Loucy (cell line): ENCODE data around the gene CREG2.

ENCODE experiments used
- H2AFZ ChIP-seq: fragments of 200-600 bp; sonication (generic); 2 replicates; pipeline ENCODE4 v1.6.0; 2016; ENCODE audit warnings: antibody characterized with exemption, mild to moderate bottlenecking, low read length, moderate library complexity
- H3F3A ChIP-seq: fragments of 200-600 bp; 2 replicates; pipeline ENCODE4 v1.6.0; 2016; ENCODE audit warnings: antibody characterized with exemption, low read depth, mild to moderate bottlenecking
- H3K27me3 ChIP-seq: fragments of 200-600 bp; sonication (generic); 2 replicates; pipeline ENCODE4 v1.6.1; 2014; ENCODE audit warnings: low read length, mild to moderate bottlenecking; ENCODE audit not compliant: insufficient read depth, poor library complexity, severe bottlenecking
- H3K36me3 ChIP-seq: fragments of 200-600 bp; sonication (generic); 2 replicates; pipeline ENCODE4 v1.6.1; 2016; ENCODE audit warnings: low read length; ENCODE audit not compliant: insufficient read depth
- H3K4me1 ChIP-seq: fragments of 200-600 bp; sonication (generic); 2 replicates; pipeline ENCODE4 v1.5.1; 2014; ENCODE audit warnings: low read length, mild to moderate bottlenecking; ENCODE audit not compliant: insufficient read depth, poor library complexity, severe bottlenecking
- H3K4me2 ChIP-seq: fragments of 200-600 bp; sonication (generic); 2 replicates; pipeline ENCODE4 v1.6.0; 2014; ENCODE audit warnings: antibody characterized with exemption, low read length, low read depth, mild to moderate bottlenecking; ENCODE audit not compliant: poor library complexity, severe bottlenecking
- H3K4me3 ChIP-seq: fragments of 200-600 bp; sonication (generic); 2 replicates; pipeline ENCODE4 v1.5.1; 2014; ENCODE audit warnings: low read length, mild to moderate bottlenecking, mixed read lengths; ENCODE audit not compliant: poor library complexity, severe bottlenecking
- H3K79me2 ChIP-seq: fragments of 200-600 bp; sonication (generic); 2 replicates; pipeline ENCODE4 v1.6.1; 2014; ENCODE audit warnings: low read length; ENCODE audit not compliant: insufficient read depth
- H3K9ac ChIP-seq: fragments of 200-600 bp; sonication (generic); 2 replicates; pipeline ENCODE4 v1.6.0; 2014; ENCODE audit warnings: mild to moderate bottlenecking, low read depth, low read length, moderate library complexity; ENCODE audit not compliant: poor library complexity, severe bottlenecking
- H3K9me2 ChIP-seq: fragments of 200-600 bp; sonication (generic); replicated peaks from 2 replicates; pipeline ENCODE4 v1.6.1; 2016; ENCODE audit warnings: low read depth, low read length, mixed read lengths
- H3K9me3 ChIP-seq: fragments of 200-600 bp; sonication (generic); 2 replicates; pipeline ENCODE4 v1.6.1; 2014; ENCODE audit warnings: mild to moderate bottlenecking, antibody characterized with exemption, low read length, low read depth; ENCODE audit not compliant: insufficient read depth
- H4K20me1 ChIP-seq: fragments of 200-600 bp; sonication (generic); 2 replicates; pipeline ENCODE4 v1.6.0; 2014; ENCODE audit warnings: antibody characterized with exemption, low read length, mild to moderate bottlenecking; ENCODE audit not compliant: insufficient read depth, poor library complexity, severe bottlenecking
- CTCF ChIP-seq: fragments of 200-600 bp; sonication (generic); conservative IDR thresholded peaks from 2 replicates; pipeline ENCODE4 v1.5.1; 2014; ENCODE audit warnings: mild to moderate bottlenecking, antibody characterized with exemption, low read length
- EZH2phosphoT487 ChIP-seq: fragments of 200-600 bp; IDR thresholded peaks from 2 replicates; pipeline ENCODE4 v1.6.1; 2018; ENCODE audit warnings: antibody characterized with exemption, mild to moderate bottlenecking, moderate library complexity, borderline replicate concordance

CREG2 gene

GRCh38 chr2:101387151-101387834, at the start of gene CREG2:
Gene CREG2, minus strand, starts transcription at chr2:101387503. Its CDS starts 46 bp downstream, at chr2:101387457.
- no peaks in the 10 kb centered on the region for H3K79me2 ChIP-seq
- H3K36me3 ChIP-seq, result no peaks in the 10 kb centered on the region
- TF ChIP-seq EZH2phosphoT487 (no peak), CTCF (peak; percentile 56)
- H2AFZ ChIP-seq, result peak within 1 kb of the TSS; percentile 86
- peak within 1 kb of the TSS; percentile 75 for H3K4me2 ChIP-seq
- H3F3A ChIP-seq, result no peaks in the 10 kb centered on the region
- H3K27me3 ChIP-seq, result no peaks in the 10 kb centered on the region
- H3K9ac ChIP-seq, result no peak within 1 kb of the TSS
- no peaks in the 10 kb centered on the region for H3K9me2 ChIP-seq
- H3K4me1 ChIP-seq, result peaks cover 5% of the 10 kb centered on the region
- peak within 1 kb of the TSS; percentile 71 for H3K4me3 ChIP-seq
- H3K9me3 ChIP-seq, result no peaks in the 10 kb centered on the region
- no peaks in the 10 kb centered on the region for H4K20me1 ChIP-seq

- Histone ChIP-seq H3K4me3 (no peak overlapping the region), H3K4me2 (no peak overlapping the region), H3K9ac (no peak overlapping the region)
Observed at GRCh38 chr2:101435001-101435862, 47.9 kb upstream of the CREG2 start.

GRCh38 chr2:101433465-101433864, 46.2 kb upstream of the CREG2 start:
- no peaks in the 10 kb centered on the region for H3K4me1 ChIP-seq
- no peak overlapping the region for H2AFZ ChIP-seq
- H3F3A ChIP-seq, result no peaks in the 10 kb centered on the region
- H3K4me2 ChIP-seq, result no peak overlapping the region
- no peaks in the 10 kb centered on the region; the same call in 1 of the 2 replicates for H3K36me3 ChIP-seq
- no peaks in the 10 kb centered on the region for H3K9me2 ChIP-seq
- H3K79me2 ChIP-seq, result no peaks in the 10 kb centered on the region
- H3K9ac ChIP-seq, result no peak overlapping the region
- no peaks in the 10 kb centered on the region for H3K27me3 ChIP-seq
- H3K4me3 ChIP-seq, result no peak overlapping the region
- H3K9me3 ChIP-seq, result no peaks in the 10 kb centered on the region
- H4K20me1 ChIP-seq, result no peaks in the 10 kb centered on the region
- TF ChIP-seq CTCF, result no peak
- TF ChIP-seq EZH2phosphoT487, result no peak

More at GRCh38 chr2:101435001-101435862, 47.9 kb upstream of the CREG2 start:
- Histone ChIP-seq H3K4me1 (no peaks in the 10 kb centered on the region), H2AFZ (no peak overlapping the region), H4K20me1 (no peaks in the 10 kb centered on the region), H3K9me3 (no peaks in the 10 kb centered on the region), H3K9me2 (no peaks in the 10 kb centered on the region), H3F3A (no peaks in the 10 kb centered on the region), H3K79me2 (no peaks in the 10 kb centered on the region), H3K27me3 (no peaks in the 10 kb centered on the region), H3K36me3 (no peaks in the 10 kb centered on the region)
- TF ChIP-seq EZH2phosphoT487, result no peak
- TF ChIP-seq CTCF, result no peak
